Measurements from ENCODE around the gene PTPRS.

Gene PTPRS

DNA sequence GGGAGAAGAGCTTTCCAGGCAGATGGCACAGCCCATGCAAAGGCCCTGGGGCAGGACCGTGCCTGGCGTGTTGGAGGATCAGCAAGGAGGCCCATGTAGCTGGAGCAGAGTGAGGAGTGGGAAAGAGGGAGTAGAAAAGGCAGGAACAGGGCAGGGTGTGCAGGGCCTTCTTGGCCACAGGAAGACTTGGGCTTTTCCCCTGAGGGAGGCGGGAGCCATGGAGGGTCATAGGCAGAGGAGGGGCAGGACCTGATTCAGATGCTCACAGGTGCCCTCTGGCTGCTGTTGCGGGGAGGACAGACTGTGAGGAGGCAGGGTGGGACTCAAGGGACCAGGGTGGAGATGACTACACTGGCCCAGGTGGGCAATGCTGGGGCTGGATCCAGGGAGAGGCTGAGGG, 13.8 kb upstream of the PTPRS start:
- DNase-seq: no peak

DNA sequence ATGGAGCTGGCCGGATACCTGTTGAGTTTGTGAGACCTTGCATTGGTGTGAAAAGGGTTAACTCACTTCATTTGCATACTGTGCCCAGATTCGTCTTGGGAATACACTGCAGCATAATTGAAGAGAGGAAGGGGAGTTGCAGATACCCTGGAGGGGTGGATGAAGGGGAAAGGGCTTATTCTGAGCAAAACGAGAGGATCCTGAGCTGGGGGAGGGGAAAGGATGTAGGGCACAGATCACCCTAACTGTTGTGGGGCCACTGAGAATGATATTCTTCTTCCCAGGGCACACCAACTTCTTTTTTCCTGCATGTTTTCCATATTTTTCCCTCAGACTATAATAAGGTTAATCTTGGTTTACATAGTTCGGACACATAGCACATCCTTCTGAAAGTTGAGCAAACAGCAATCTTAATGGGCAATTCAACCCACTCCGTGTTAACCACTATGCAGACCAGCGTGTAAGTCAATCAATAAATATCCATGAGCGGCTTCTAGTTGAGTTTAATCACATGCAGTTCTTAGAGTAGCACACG, 11.7 kb upstream of the PTPRS start:
- DNase-seq: no peak

DNA sequence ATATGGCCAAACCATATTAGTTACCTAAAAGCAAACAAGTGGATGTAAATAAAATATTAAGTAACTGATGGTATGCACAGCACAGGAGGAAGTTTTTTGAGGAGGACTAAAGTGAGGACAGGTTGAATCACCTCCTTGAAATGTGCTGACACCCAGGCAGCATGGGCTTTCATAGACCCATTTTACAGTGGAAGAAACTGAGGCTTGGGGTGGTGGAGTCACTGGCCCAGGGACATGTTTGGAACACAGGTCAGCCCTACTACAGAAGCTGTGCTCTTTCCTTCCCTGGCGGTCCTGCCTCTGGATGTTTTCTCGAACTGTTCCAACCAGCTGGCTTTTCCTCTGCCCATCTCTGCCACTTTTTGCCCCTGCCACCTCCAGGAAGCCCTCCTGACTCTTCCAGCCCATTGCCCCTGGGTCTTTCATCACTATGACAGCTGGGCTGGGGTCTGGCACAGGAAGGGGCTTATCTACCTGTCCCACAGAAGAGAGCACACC, 11.2 kb upstream of the PTPRS start:
- no peak for DNase-seq

GRCh38 chr19:5349041-5349440, 8.4 kb upstream of the PTPRS start:
- DNase-seq: no peak

DNA sequence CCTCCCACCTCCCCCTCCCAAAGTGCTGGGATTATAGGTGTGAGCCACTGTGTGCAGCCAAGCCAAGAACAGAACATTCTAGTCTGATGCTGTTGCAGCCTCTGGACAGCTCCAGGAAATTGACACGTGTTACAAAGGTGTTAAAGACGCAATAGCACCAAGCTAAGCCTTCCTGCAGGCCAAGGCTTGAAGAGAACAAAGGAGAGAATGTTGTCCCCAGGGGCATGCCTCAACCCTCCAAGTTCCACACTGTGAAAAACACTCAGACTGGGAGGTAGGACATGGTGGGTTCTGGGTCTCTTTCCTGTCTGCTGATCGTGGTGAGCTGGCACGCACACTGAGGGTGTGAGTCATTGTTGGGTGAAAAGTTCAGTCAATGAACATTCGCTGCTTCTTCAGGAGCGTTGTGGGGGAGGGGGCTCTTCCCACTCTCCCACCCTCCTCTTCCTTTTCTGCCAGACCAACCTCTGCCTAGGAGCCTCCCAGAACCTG, 5.3 kb upstream of the PTPRS start:
- DNase-seq: no peak

DNA sequence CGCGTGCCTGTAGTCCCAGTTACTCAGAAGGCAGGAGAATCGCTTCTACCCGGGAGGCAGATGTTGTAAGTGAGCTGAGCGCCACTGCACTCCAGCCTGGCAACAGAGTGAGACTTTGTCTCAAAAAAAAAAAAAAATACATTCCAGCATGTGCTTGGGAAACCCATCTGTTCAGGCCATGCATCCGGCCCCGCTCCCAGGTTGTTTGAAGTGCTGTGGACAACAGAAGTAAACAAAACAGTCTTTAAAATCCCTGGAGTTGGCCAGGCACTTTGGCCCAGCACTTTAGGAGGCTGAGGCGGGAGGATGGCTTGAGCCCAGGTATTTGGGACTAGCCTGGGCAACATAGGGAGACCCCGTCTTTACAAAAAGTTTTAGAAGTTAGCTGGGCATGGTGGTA, 3.2 kb upstream of the PTPRS start:
- DNase-seq: no peak

DNA sequence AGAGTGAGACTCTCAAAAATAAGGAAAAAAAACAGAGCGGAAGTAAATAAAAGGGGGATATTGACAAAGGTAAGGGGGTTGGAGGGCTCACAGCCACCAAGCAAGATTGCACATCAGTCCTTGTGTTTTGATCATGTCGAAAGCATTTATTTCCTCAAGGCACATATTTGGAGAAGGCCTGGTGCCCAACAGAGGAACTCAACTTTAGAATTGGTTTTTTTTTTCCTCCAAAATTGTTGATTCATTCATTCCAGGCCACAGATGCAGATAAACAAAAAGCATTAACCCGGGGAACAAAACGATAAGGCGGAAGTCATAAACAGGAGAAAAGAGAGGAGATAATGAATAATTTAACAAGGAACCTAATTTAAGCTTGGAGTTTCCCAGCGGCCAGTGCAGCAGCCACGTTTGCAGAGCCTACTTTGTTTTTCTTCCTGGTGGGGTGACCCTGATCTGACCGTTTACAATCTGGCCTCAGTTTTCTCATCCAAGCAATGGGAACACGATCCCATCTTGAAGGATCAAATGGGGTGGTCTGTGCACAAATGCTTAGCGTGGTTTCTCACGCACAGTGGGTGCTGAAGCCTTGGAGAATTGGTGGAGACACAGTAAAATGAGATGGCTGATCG, 2.1 kb upstream of the PTPRS start:
- no peak for DNase-seq

DNA sequence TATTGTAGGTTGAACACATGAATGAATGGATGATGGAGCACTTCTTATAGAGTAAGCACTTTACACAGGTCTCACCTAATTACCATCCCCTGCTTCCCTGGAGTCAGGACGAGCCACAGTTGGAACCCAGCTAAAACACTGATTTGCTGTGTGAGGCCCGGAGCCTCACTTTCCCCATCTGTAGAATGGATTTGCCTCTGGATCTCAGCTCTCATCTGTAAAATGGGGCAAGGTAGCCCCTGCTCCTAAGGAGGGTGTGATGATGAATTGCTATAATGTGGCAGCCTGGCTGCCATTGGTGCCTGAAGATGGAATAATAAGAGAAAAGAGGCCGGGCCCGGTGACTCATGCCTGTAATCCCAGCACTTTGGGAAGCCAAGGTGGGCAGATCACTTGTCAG, 1.4 kb upstream of the PTPRS start:
- no peak for DNase-seq

- DNase-seq: no peak
These were observed 822 bp upstream of the PTPRS start for GRCh38 chr19:5341448-5341820.

DNA sequence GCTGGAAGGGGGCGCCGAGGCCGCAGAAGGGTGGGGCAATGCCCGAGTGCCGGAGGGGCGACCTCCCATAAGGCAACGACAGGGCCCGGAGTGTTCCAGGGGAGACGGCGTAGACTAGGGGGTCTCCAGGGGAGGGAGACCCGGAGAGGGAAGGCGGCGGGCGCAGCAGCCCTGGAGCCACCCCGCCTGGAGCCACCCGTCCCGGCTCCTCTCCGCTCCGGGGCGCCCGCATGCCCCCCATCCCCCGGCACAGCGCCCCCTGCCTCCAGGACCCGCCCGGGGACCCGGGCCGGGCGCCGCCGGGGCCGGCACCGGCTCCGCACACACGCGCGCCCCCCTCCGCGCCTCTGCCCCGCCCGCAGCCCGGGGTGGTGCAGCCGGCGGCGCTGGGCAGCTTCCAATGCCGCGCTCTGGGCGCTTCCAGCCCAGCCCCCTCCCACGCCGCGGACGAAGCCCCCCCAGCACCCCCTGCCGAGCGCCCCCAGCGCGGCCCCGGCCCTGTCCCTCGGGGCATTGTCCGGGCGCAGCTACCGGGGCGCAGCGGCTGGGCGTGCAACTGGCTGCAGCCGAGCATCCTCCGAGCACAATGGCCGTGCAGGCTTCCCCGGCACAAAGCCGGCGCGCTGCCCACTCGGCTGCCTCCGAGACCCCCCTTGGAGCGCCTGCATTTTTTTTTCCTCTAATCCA, 519 bp downstream of the PTPRS start:
- no peak for DNase-seq

DNA sequence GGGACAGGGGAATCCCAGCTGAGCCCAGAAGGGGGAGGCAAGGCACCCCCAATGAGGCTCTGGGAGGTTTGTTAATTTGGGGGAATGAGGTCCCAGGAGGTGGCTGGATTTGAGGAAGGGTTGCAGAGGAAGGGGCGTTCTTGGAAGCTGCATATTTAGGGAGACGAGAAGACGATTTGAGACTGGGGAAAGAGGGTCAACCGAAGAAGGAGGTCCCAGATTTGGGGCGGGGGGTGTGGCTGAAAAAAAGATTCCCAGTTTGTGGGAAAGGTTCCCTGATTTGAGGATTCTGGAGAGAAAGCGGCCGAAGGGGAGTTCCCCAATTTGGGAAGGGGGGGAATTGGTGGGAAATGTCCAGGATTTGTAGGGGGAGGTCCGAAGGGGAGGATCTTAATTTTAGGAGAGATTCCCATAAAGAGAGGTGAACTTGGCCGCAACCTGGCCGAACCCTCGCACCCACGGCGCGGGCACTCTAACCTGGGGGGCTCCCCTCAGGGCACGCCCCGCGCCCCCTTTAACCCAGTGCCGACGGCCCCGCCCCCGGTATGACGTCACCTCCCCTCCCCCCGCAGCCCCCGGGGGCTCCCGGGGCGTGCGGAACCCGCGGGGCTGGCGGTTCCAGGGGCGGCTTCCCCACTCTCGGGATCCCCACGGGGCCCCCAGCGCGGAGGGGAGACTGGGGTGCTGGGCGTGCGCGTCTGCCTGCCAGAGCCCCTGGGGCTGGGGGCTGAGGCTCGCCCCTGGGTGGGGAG, 1.2 kb downstream of the PTPRS start:
- no peak for DNase-seq

GRCh38 chr19:5338656-5339197, 1.9 kb downstream of the PTPRS start:
- DNase-seq: no peak

- DNase-seq: no peak
These were observed 2.6 kb downstream of the PTPRS start for GRCh38 chr19:5337708-5338655.

DNA sequence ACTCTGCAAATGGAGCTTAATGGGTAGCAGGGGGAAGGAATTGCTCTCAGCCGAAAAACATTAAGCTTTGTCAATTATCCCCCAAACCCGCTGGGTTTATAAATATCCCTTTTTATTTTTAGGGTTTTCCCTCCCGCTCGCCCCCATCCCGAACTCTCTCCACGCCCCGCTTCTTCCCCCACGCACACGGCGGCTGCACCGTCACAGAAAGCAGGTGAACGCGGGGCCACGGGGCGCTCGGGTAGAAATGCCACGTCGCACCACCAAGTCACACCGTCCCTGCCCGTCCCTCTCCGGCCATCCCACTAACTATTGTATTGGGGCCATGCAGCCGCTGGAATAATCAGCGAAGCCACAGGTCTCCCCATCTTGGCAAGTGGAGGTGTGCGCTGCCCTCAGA, 3.5 kb downstream of the PTPRS start:
- no peak for DNase-seq

DNA sequence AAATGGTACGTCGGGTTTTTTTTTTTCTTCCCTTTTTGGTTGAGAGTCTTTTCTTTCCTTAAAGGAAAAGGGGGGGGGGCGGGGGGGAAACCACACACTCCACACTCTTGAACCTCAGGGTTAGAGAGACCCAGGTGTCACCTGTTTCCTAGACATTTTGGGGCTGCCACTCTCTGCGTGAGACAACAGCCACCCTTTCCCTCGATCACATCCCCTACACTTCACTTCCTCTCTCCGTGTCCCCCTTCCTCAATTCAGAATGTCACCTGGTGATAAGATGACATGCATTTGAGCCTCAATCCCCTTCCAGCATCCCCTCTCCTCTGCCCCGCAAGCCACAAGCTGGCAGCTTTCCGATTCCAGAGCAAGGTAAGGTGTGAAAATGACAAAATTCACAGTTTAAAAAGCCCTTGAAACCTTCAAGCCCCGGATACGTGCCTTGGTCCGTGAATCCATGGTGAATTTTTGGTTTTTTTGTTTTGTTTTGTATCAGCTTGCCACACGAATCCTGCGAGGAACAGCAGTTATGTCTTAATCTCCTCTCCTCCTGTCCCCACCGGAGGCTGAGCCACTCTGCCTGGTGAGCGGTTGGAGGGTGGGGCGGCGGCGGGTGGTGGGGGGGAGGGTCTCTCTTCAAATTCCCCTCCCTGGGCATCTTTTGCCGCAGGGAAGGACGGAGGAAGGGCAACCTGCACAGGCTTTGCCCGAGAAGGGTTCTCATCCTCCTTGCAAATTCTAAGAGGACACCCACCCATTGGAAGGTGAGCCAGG, 4.2 kb downstream of the PTPRS start:
- DNase-seq: no peak

DNA sequence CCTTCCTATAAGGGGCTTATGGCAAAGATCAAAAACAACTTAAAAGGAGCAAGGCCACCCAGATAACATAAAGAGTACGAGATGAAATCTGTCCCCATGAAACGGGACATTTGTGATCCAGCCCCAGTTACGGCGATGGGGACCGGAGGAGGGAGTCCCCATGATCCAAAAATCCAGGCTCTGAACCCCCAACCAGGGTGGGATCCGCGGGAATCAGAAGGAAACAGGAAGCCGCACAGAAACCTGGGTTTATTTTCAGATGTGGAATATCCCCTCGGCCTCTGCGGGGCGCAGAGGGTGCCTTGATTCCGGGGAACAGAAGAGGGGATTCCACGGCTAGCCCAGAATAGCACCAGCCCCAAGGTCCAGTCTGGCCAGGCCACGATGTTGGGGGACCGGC, 5.0 kb downstream of the PTPRS start:
- DNase-seq: no peak

DNA sequence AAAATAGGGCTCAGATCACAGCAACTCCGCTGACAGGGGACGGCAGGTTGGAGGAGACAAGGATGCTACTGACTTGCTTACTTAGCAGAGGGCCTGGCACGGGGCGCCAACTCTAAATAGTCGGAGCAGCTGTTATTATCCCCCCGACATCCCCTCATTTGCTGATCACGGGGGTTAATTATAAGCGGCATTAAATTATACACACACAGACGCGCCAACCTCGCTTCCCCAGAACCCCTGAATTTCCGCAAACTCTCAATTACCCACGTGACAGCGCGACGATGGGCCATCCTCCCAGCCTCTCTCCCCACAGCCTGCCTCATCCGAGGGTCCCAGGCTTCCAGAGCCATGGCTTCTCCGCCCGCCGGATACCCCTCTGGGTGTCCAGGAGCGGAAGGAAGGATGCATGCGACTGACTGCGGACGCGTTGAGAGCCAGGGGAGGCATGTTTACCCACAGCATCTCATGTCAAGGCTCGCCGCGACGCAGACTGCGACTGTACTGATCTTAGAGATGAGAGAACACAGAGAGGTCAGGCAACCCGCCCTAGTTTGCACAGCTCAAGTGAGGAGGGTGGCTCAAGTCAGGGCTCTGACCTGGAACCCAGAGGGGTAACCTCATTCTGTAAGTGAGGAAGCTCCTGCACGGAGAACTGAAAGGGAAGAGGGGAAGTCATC, 5.7 kb downstream of the PTPRS start:
- DNase-seq: no peak

DNA sequence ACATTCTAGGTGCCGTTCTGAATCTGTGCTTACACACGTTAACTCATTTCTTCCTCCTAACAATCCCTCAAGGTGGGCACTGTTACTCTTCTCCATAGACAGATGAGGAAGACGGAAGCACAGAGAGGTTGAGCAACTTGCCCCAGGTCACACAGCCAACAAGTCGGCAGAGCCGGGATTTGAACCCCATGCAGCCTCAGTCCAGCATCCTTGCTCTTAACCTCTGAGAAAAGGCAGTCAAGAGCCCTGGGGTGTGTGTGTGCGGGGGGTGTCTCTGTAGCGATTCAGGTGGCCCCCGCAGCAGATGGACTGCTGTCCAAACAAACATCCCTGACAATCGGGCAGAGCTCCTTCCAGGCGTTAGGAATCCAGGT, 6.3 kb downstream of the PTPRS start:
- DNase-seq: no peak

GRCh38 chr19:5333581-5334365, 6.8 kb downstream of the PTPRS start:
- DNase-seq: no peak

- DNase-seq: no peak
These were observed 8.1 kb downstream of the PTPRS start for GRCh38 chr19:5332501-5332900.

Measured in CD4-positive, alpha-beta T cell treated with Interleukin-12 subunit alpha and Interleukin-12 subunit beta, for 1 hour (primary cell).